Inflammatory macrophage (primary cell): Measurements from ENCODE around the gene CTTN.
A peak's percentile ranks its signal among the peaks of the same experiment; 100 is the strongest.
"Not testable (repeated sequence)": the region's sequence is repeated elsewhere in the genome, so short reads cannot be mapped to it uniquely, and the experiment has no call there.

Experiments used
- DNase-seq, 2 donors: peaks; one replicate each; pipeline ENCODE4 v3.0.0-alpha.2; 2020 to 2022

The CTTN gene

GRCh38 chr11:70381872-70382861 lies 16.2 kb upstream of the CTTN start:
- DNase-seq = no peak

DNA sequence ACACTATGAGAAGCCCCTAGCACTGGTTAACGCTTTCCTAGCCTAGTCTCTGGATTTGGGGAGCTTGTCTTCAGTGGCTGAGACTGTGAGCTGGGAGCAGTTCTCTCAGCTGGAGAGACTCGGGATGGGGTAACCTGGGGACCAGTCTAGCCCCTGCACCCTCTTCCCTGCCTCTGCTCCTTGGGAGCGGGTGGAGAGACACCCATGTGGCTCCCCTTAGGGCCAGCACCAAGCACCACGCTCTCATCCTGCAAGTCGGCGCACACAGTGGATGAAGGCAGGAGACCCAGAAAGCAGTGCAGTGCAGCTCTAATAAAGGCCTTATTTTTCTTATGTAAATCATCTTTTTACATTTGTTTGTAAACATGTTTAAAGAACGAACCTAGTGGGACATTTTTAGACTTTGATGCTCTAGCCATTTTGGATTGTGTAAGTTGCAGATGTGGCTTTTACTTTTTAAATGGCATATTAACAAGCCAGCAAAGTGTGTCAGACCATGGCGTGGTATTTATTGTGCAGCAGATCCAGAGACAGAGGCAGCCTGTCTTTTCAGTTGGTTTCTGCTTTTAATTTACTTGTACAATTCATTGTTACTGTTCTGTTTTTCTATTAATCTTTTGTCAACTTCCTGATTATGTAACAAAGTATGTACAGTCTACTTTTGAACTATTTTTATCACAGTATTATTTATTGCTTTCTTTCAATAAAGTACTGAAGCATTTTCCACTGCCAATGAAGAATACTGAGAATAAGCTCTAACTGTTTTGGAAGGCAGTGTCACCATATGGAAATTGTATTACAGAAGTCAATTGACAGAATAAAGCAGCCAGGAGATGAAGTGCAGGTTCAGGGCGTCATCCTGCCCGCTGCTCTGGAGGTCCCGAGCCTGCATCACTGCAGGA lies 14.4 kb upstream of the CTTN start:
- no peak for DNase-seq

DNA sequence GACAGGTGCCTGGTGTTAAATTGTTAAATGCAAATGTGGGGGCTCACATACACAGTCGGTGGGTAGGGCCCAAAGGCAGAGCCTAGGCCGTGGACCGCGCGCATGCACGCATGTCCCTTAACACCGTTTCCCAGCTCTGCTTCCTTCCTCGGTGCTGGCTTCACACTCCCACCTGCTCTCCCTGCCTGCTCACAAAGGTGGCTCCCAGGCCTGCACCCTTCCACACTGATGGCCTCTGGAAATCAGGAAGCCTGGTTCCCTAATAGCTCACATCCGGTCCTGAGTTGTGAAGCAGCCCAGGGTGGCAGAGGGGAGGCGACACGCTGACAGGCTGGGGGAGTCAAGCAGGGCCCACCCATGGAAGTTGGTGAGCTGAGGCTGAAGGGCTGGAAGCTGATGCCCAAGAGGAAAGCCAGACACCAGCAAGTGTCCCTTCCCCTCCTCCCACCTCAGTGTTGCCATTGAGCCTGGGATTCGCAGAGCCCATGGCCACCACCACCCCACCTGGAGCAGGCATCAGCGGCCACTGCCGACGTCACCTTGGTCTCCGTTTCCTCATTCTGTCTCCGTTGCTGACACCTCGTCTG lies 13.7 kb upstream of the CTTN start:
- no peak for DNase-seq

DNA sequence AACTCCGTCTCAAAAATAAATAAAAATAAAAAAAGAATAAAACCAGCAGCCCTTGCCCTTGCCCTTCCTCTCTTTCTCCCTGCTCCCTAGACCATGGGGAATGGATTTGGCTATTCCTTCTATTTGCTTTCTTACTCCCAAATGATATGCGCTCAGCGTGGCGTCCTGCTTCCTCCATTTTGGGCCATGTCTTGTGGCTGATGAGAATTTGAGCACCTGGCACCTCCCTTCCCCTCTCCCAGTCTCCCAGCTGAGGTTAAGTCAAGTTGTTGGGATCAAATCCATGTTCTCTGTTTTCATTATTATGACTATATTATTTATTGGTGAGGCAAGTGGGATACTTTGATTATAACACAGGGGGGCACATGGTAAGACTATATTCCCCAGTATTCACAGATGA lies 10.8 kb upstream of the CTTN start:
- no peak for DNase-seq

DNA sequence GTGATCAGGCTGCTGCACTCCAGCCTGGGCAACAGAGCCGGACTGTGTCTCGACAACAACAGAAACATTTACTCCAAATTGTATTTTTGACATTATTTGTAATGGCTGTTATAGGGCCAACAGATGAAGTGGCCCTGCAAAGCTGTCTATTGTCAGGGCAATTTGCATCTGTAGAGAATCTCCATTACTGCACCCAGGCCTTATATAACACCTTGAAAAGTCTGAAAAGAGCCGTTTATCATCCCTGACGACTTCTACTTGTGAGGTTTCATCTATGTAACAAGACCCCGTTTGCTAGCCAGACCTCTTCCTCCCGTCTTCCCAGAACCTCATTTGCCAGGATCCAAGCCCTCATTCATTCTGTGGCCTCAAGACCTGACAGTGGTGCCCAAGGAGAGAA lies 9.1 kb upstream of the CTTN start:
- DNase-seq = no peak

DNA sequence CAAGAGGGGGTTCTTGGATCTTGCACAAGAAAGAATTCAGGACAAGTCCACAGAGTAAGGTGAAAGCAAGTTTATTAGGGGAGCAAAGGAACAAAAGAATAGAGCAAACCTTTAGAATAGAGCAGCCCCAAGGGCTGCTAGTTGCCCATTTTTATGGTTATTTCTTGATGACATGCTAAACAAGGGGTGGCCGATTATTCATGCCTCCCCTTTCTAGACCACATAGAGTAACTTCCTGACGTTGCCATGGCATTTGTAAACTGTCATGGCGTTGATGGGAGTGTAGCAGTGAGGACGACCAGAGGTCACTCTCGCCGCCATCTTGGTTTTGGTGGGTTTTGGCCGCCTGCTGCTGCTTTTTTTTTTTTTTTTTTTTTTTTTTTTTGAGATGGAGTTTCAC lies 7.4 kb upstream of the CTTN start:
- DNase-seq = not testable (repeated sequence)

DNA sequence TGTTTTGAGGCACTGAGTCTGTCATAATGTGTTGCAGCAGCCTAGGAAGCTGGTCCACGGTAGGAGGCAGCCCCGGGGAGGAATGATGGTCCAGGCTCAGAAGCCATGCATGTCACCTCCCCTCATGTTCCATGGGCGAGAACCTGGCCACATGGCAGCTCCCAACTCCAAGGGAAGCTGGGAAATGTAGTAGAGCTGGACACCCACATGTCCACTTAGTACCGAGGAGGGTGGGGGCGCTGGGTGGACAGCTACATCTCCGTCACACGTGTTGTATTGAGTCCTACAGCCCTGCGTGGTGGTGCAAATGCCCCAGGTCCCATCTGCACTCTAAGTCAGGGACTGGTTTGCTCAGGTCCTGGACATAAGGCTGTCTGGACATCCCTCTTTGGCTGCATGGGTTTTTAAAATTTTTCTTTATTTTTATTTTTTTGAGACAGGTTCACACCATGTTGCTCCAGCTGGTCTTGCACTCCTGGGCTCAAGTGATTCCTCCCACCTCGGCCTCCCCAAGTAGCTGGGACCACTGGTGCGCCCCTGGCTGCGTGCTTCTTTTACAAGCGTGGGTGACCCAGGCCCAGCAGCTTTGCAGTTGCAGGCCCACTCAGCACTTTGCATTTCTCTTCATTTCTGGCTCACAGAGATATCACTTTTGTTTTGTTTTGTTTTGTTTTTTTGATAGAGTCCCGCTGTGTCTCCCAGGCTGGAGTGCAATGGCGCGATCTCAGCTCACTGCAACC lies 3.9 kb upstream of the CTTN start:
- no peak for DNase-seq

- peak in 1 of 2 donors; percentile 25 for DNase-seq
These were observed 870 bp upstream of the CTTN start for GRCh38 chr11:70397336-70397982.

GRCh38 chr11:70398834-70399680 lies 728 bp downstream of the CTTN start:
- peak in 1 of 2 donors; percentile 18 for DNase-seq

- DNase-seq = peak; percentile 80 to 89
These were observed 1.4 kb downstream of the CTTN start for GRCh38 chr11:70399681-70400112.

GRCh38 chr11:70400643-70401042 lies 2.3 kb downstream of the CTTN start:
- DNase-seq = no peak

GRCh38 chr11:70402016-70402415 lies 3.7 kb downstream of the CTTN start:
- no peak for DNase-seq

- no peak for DNase-seq
These were observed 4.4 kb downstream of the CTTN start for GRCh38 chr11:70402685-70403084.

DNA sequence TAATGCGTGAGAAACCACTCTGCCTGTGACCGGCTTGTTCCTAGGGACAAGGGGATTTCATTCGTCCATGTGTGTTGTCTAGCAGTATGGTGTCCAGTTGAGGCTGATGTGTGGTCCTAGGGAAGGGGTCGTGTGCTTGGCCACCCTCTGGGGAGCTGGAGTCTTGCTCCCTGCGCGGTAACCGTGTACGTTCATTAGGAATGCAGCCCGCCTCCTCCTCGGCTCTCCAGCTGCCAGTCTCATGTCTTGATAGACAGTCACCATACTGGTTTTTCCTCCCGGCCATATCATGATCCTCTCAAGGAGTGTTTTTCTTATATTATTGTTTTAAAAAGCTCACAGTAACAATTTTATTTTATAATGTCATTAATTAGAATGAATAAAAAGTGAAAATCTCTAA lies 5.9 kb downstream of the CTTN start:
- DNase-seq = no peak

GRCh38 chr11:70405679-70406395 lies 7.5 kb downstream of the CTTN start:
- no peak for DNase-seq

- DNase-seq = no peak
These were observed 8.8 kb downstream of the CTTN start for GRCh38 chr11:70407121-70407520.

DNA sequence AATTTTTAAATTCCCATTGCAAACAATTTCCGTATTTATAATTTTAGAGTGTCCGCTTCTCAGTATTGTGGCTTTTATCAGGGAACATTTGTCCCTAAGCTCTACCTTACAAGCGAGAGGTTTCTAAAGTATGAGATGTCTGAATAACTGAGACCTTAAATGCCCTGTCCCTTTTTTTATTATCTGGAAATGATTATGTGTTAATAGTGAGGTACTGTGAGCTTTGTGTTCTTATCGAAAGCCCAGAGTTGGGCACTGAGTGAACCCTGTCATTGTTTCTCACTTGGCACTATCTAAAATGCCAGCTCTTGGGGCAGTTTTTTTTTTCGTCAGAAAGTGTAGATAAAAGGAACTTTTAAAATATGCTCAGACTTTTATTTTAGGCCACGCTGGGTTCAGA lies 9.5 kb downstream of the CTTN start:
- no peak for DNase-seq

DNA sequence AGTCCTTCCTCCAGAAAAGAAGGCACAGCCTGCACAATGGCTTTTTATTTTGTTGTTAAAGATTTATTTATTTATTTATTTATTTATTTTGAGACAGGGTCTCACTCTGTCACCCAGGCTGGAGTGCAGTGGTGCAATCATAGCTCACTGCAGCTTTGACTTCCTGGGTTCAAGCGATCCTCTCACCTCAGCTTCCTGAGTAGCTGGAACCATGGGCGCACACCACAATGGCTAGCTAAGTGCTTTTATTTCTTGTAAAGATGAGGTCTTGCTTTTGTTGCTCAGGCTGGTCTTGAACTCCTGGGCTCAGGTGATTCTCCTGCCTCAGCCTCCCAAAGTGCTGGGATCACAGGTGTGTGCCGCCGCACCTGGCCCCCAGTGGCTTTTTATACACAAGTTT lies 10.0 kb downstream of the CTTN start:
- DNase-seq = not testable (repeated sequence)

DNA sequence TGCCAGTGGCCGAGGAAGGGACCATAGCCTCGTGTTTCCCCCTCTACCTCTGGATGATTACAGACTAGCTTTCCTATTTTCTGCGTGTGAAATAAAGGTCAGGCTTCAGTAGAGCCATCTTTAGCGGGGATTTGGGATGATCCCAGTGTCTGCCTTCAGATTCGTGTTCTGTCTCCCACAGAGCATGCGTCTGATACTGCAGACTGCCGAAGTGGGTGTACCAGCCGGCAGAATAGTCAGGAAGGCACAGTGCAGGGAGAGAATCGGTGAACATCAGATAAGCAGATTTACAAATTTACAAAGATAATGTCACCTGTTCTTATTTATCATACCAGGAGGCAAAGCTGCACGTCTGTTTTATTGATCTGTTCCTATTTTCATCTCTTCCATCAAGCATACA lies 11.1 kb downstream of the CTTN start:
- DNase-seq = no peak

DNA sequence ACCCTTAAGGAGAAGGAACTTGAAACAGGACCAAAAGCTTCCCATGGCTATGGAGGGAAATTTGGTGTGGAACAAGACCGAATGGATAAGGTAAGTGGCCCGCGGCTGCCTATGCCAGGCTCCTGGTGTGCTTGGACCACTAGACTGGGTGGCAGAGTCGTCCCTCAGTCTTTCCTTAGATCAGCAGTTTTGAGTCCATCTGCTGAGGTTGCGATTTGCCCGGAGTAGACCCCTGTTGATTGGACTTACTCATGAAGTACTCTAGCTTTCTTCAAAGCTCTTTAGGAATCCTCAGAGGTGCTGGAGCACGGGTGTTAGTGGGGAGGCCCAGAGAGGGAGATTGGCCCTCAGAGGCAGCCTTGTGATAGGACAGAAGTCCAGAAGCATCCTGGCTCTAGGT lies 11.5 kb downstream of the CTTN start:
- no peak for DNase-seq
